IMR-90 (cell line): Measurements from ENCODE around the gene MAGEB2. TPM values are rescaled to one million over a fixed set of nuclear protein-coding genes. Genes with fewer than 3 reads are reported as not detected.

Experiments
- ATAC-seq: fragments of 200-7000 bp; cut with Tn5 transposase; 2 replicates; pipeline ENCODE4 v1.9.1; 2020; ENCODE audit warnings: low read depth, mild to moderate bottlenecking, moderate library complexity
- BruUV-seq: library from RNA; stranded (reverse); fragments of 400-500 nt; replicated peaks from 2 replicates; lab custom pipeline; 2021; lab: Mats Ljungman, UMichigan
- CTCF ChIA-PET: fragments of 300-600 bp; formaldehyde crosslinking; extraction: SDS; loops from one replicate; lab custom pipeline; 2021; ENCODE audit warnings: antibody characterized with exemption; lab: Yijun Ruan, JAX
- POLR2A ChIA-PET: fragments of 300-600 bp; sonication (Branson Sonifier 250); formaldehyde crosslinking; loops from one replicate; lab custom pipeline; 2022; ENCODE audit warnings: antibody characterized with exemption; ENCODE audit not compliant: unreplicated experiment; lab: Charles Lee
- DNase-seq: peaks from one replicate; pipeline ENCODE4 v3.0.0; 2013
- H2AFZ ChIP-seq: replicated peaks from 2 replicates; pipeline ENCODE3; 2013; ENCODE audit warnings: low read length, mild to moderate bottlenecking; ENCODE audit not compliant: poor library complexity
- H2AK5ac ChIP-seq: 2 replicates; pipeline ENCODE4 v1.6.1; 2013; ENCODE audit warnings: low read depth, low read length, inconsistent platforms
- H2AK9ac ChIP-seq: replicated peaks from 2 replicates; pipeline ENCODE3; 2013; ENCODE audit warnings: mild to moderate bottlenecking, low read depth, low read length, moderate library complexity; ENCODE audit not compliant: poor library complexity
- H2BK120ac ChIP-seq: 2 replicates; pipeline ENCODE4 v1.6.1; 2013; ENCODE audit warnings: low read depth, low read length, inconsistent platforms
- H2BK15ac ChIP-seq: 3 replicates; pipeline ENCODE4 v1.6.1; 2013; ENCODE audit warnings: low read depth, low read length, inconsistent platforms
- H2BK20ac ChIP-seq: 2 replicates; pipeline ENCODE4 v1.6.1; 2013; ENCODE audit warnings: low read depth, mild to moderate bottlenecking, inconsistent platforms, low read length, moderate library complexity
- H2BK5ac ChIP-seq: 2 replicates; pipeline ENCODE4 v1.6.1; 2013; ENCODE audit warnings: mild to moderate bottlenecking, low read depth, low read length, inconsistent platforms; ENCODE audit not compliant: poor library complexity, severe bottlenecking
- H3K14ac ChIP-seq: replicated peaks from 2 replicates; pipeline ENCODE4 v1.6.1; 2013; ENCODE audit warnings: low read depth, low read length, inconsistent platforms
- H3K18ac ChIP-seq: 2 replicates; pipeline ENCODE4 v1.6.1; 2013; ENCODE audit warnings: low read depth, low read length, control low read depth
- H3K23ac ChIP-seq: 2 replicates; pipeline ENCODE4 v1.6.1; 2013; ENCODE audit warnings: low read depth, low read length, inconsistent platforms
- H3K27ac ChIP-seq: 2 replicates; pipeline ENCODE4 v1.5.1; 2013; ENCODE audit warnings: mild to moderate bottlenecking, control low read depth, low read length; ENCODE audit not compliant: insufficient read depth
- H3K27me3 ChIP-seq: 2 replicates; pipeline ENCODE4 v1.6.1; 2013; ENCODE audit warnings: low read length; ENCODE audit not compliant: control insufficient read depth, insufficient read depth
- H3K36me3 ChIP-seq: 2 replicates; pipeline ENCODE4 v1.6.1; 2013; ENCODE audit warnings: low read length, mixed read lengths; ENCODE audit not compliant: control insufficient read depth, insufficient read depth
- H3K4ac ChIP-seq: 2 replicates; pipeline ENCODE4 v1.6.1; 2013; ENCODE audit warnings: low read depth, low read length, inconsistent platforms
- H3K4me1 ChIP-seq: 2 replicates; pipeline ENCODE4 v1.6.1; 2013; ENCODE audit warnings: low read length, mixed read lengths; ENCODE audit not compliant: control insufficient read depth, insufficient read depth
- H3K4me2 ChIP-seq: 2 replicates; pipeline ENCODE4 v1.6.1; 2013; ENCODE audit warnings: low read depth, mild to moderate bottlenecking, control low read depth, low read length, moderate library complexity
- H3K4me3 ChIP-seq: 2 replicates; pipeline ENCODE4 v1.5.1; 2013; ENCODE audit warnings: low read depth, mild to moderate bottlenecking, control low read depth, low read length, moderate library complexity; ENCODE audit not compliant: insufficient read depth
- H3K56ac ChIP-seq: 2 replicates; pipeline ENCODE4 v1.6.1; 2013; ENCODE audit warnings: low read length, inconsistent platforms; ENCODE audit not compliant: insufficient read depth; ENCODE audit errors: extremely low read depth
- H3K79me1 ChIP-seq, 2 experiments: 2 replicates each; pipeline ENCODE4 v1.6.1; 2013; ENCODE audit warnings: low read length in 2 of 2, inconsistent platforms in 1 of 2, low read depth in 1 of 2
- H3K9ac ChIP-seq: 2 replicates; pipeline ENCODE4 v1.6.1; 2013; ENCODE audit warnings: low read depth, low read length, control low read depth
- H3K9me1 ChIP-seq: 2 replicates; pipeline ENCODE4 v1.6.1; 2013; ENCODE audit warnings: low read length, inconsistent platforms; ENCODE audit not compliant: insufficient read depth
- H3K9me3 ChIP-seq: 2 replicates; pipeline ENCODE4 v1.6.1; 2013; ENCODE audit warnings: low read length; ENCODE audit not compliant: control insufficient read depth, insufficient read depth
- H4K20me1 ChIP-seq: 2 replicates; pipeline ENCODE4 v1.6.1; 2013; ENCODE audit warnings: low read length, inconsistent platforms; ENCODE audit not compliant: insufficient read depth
- H4K5ac ChIP-seq: 2 replicates; pipeline ENCODE4 v1.6.1; 2013; ENCODE audit warnings: mild to moderate bottlenecking, low read depth, low read length, control low read depth
- H4K8ac ChIP-seq, 2 experiments: 2 replicates each; pipeline ENCODE4 v1.6.1; 2013; ENCODE audit warnings: low read depth in 2 of 2, low read length in 2 of 2, control low read depth in 1 of 2, inconsistent platforms in 1 of 2
- H4K91ac ChIP-seq: 2 replicates; pipeline ENCODE4 v1.6.1; 2013; ENCODE audit warnings: low read depth, low read length, inconsistent platforms; ENCODE audit not compliant: insufficient read depth
- RFX5 ChIP-seq: IDR thresholded peaks from 2 replicates; pipeline ENCODE4 v1.8.0; 2012; ENCODE audit warnings: low read depth, mild to moderate bottlenecking, low read length, moderate library complexity
- WGBS, 2 experiments: methylation state at CpG; one replicate each; pipeline versions ENCODE4 v1.1.5 to v1.1.7; 2013; ENCODE audit warnings: missing lambda C conversion rate in 2 of 2; ENCODE audit not compliant: insufficient read length in 1 of 2; ENCODE audit errors: extremely low coverage in 2 of 2; 5-methylcytosine and 5-hydroxymethylcytosine counted together
- dilution Hi-C: fragments of 300-500 bp; cut with HindIII; formaldehyde crosslinking; loops from one replicate; pipeline ENCODE4 v1.14.3; 2018; ENCODE audit warnings: low sequenced_read_pairs; ENCODE audit not compliant: unreplicated experiment
- in situ Hi-C: fragments of 300-500 bp; cut with MboI; formaldehyde crosslinking; loops from 3 replicates; pipeline ENCODE4 v1.14.3; 2019; ENCODE audit warnings: low sequenced_read_pairs, inconsistent platforms, mixed read lengths
- intact Hi-C: fragments of 100-400 bp; cut with micrococcal nuclease; formaldehyde crosslinking; loops from 2 replicates; pipeline ENCODE4 v1.10.0; 2022
- polyA plus RNA-seq, 3 experiments: library from polyadenylated mRNA; depleted of rRNA; stranded (reverse); fragments of >200 nt; gene quantifications; 2 replicates each; pipeline ENCODE4 v1.2.3, GENCODE V29; 2012; ENCODE audit warnings: low replicate concordance in 1 of 3
- total RNA-seq: library from RNA; depleted of rRNA; stranded (reverse); fragments of >200 nt; gene quantifications from 2 replicates; pipeline ENCODE4 v1.2.3, GENCODE V29; 2012
- TF ChIP-seq, protein P1 (sequence below): fragments of 150-350 bp; IDR thresholded peaks from 2 replicates; pipeline ENCODE4 v1.6.1; 2017; ENCODE audit warnings: mild to moderate bottlenecking, antibody characterized with exemption, low read length, low read depth

Gene MAGEB2
- total and polyA plus RNA-seq, 2 of the 4 experiments (the other 2 are of a cell fraction): not detected

DNA sequence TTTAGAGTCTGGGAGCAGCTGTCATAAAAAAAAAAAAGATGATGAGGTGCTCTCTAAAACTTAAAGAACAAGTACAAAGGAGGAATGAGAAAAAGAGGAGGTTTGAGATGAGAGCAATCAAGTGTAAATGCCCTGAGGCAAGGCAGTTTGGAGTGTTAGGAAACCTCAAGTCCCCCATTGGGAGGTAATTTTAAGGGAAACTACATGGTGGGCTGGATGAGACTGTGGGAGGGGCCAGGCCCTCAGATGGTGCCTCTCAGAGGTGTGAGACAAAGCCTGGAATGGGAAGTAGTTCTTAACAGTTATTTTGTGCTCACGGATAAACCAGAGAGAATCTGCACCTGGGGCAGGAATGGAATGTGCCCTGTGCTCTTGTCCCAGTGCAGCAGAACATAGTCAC, 13.2 kb downstream of the MAGEB2 start:
- ChIA-PET POLR2A (no interaction called here), CTCF (no interaction called here)
- no peak overlapping the region for H3K14ac ChIP-seq
- no peak overlapping the region for H3K23ac ChIP-seq
- H3K9ac ChIP-seq: no peak overlapping the region
- no peaks in the 10 kb centered on the region for H3K9me3 ChIP-seq
- no peak overlapping the region for H3K27ac ChIP-seq
- no peaks in the 10 kb centered on the region for H3K4me1 ChIP-seq
- no peaks in the 10 kb centered on the region for H3K36me3 ChIP-seq
- WGBS, 2 experiments: no CpG with 5 or more reads among the region's 1 CpG
- H3K79me1 ChIP-seq: no peaks in the 10 kb centered on the region
- no peak overlapping the region for H2BK5ac ChIP-seq
- in situ Hi-C loops: no loop called here
- H2AK5ac ChIP-seq: no peak overlapping the region
- H3K4ac ChIP-seq: no peak overlapping the region
- no peak overlapping the region for H4K5ac ChIP-seq
- H3K9me1 ChIP-seq: no peaks in the 10 kb centered on the region
- no peak overlapping the region for H2BK20ac ChIP-seq
- H2BK15ac ChIP-seq: no peak overlapping the region
- BruUV-seq: no TSS peak
- dilution Hi-C loops: no loop called here
- no peak overlapping the region for H2BK120ac ChIP-seq
- DNase-seq (no peak), ATAC-seq (no peak)
- no peak overlapping the region for H4K8ac ChIP-seq
- no peak overlapping the region for H3K56ac ChIP-seq
- H3K4me3 ChIP-seq: no peak overlapping the region
- H3K27me3 ChIP-seq: no peaks in the 10 kb centered on the region; the same call in 1 of the 2 replicates
- no peak overlapping the region for H2AFZ ChIP-seq
- no peak overlapping the region for H2AK9ac ChIP-seq
- intact Hi-C loops: no loop called here
- TF ChIP-seq, protein P1, sequence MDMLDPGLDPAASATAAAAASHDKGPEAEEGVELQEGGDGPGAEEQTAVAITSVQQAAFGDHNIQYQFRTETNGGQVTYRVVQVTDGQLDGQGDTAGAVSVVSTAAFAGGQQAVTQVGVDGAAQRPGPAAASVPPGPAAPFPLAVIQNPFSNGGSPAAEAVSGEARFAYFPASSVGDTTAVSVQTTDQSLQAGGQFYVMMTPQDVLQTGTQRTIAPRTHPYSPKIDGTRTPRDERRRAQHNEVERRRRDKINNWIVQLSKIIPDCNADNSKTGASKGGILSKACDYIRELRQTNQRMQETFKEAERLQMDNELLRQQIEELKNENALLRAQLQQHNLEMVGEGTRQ: no peak
- no peak for TF ChIP-seq RFX5
- H4K91ac ChIP-seq: no peak overlapping the region
- H3K4me2 ChIP-seq: no peak overlapping the region
- no peak overlapping the region for H3K18ac ChIP-seq
- no peaks in the 10 kb centered on the region for H4K20me1 ChIP-seq
